HG02884 (cell line): ENCODE measurements around the gene CPLX1.

Experiments
- ATAC-seq: cut with Tn5 transposase; IDR thresholded peaks from one replicate; pipeline ENCODE4 v1.9.1; 2021; ENCODE audit warnings: mild to moderate bottlenecking, moderate library complexity; ENCODE audit not compliant: unreplicated experiment

Gene CPLX1

DNA sequence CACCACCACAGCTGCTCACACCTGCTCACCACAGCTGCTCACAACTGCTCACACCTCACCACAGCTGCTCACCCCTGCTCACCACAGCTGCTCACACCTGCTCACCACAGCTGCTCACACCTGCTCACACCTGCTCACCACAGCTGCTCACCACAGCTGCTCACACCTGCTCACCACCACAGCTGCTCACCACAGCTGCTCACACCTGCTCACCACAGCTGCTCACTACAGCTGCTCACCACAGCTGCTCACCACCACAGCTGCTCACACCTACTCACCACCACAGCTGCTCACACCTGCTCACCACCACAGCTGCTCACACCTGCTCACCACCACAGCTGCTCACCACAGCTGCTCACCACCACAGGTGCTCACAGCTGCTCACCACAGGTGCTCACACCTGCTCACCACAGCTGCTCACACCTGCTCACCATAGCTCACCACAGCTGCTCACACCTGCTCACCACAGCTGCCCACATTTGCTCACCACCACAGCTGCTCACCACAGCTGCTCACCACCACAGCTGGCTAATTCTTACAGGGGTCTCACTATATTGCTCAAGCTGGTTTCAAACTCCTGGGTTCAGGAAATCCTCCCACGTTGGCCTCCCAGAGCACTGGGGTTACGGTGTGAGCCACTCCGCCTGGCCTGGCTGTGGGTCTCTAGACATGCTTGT, 30.4 kb upstream of the CPLX1 start:
- ATAC-seq = no peak

DNA sequence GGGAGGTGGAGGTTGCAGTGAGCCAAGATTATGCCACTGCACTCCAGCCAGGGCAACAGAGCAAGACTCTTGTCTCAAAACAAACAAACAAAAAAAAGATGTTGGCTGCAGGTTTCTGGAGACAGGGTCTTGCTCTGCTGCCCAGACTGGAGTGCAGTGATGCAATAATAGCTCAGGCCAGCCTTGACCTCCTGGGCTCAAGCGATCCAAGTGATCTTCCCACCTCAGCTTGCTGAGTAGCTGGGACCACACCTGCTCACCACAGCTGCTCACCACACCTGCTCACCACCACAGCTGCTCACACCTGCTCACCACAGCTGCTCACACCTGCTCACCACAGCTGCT, 29.9 kb upstream of the CPLX1 start:
- no peak for ATAC-seq

DNA sequence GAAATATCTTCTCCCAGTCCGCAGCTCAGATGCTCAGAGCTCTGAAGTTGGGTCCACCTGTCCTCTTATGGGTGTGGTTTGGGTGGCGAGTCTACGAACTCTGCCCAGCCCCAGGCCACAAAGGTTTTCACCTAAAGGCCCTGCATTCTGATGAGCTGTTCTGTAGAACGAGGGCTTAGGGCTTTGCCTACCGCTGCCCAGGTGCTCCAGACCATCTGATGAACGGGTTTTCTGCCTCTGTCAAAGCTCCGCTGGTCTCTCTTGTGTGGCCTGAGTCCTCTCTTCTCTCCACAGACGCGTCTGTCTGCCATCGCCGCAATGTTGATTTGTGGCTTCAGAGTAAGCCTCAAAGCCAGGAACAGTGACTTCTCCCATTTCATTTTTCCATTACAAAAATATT, 28.4 kb upstream of the CPLX1 start:
- ATAC-seq = no peak

- no peak for ATAC-seq
Measured at GRCh38 chr4:853416-853781, 27.5 kb upstream of the CPLX1 start.

DNA sequence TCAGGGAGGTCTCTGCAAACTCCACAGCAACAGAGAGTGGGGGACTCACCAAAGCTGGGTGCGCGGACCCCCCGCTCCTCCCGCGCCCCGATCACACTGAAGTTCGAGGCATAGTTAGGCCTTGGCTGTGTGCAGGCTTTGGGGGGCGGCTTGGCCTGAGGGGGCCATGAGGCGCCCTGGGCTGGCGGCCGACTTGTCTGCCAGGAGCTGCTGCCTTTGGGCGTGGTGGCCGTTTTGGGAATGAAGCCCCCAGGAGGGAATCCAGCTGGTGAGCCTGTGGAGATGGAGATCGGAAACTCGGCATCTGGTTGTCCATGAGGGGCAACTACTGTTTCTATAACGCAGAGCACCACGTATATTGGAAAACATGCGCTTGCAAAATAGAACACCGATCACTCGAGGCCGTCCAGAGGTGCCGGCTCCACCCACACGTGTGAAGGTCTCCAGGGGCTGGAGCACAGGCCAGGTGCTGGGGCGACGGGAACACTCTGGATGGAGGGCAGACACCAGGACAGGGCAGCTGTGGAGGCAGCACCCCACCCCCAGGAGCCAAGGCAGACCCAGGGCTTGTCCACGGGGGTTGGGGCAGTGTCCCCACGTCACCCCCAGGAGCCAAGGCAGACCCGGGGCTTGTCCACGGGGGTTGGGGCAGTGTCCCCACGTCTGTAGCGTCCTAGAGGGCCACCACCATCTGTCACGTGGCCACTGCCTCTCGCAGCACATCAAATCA, 25.9 kb upstream of the CPLX1 start:
- no peak for ATAC-seq

GRCh38 chr4:850323-850945, 24.5 kb upstream of the CPLX1 start:
- ATAC-seq = no peak

GRCh38 chr4:849478-850175, 23.7 kb upstream of the CPLX1 start:
- no peak for ATAC-seq

- no peak for ATAC-seq
Measured at GRCh38 chr4:848803-849477, 23.0 kb upstream of the CPLX1 start.

GRCh38 chr4:848307-848691, 22.4 kb upstream of the CPLX1 start:
- ATAC-seq = no peak

GRCh38 chr4:845836-846251, 19.9 kb upstream of the CPLX1 start:
- no peak for ATAC-seq

GRCh38 chr4:845233-845835, 19.4 kb upstream of the CPLX1 start:
- no peak for ATAC-seq

- no peak for ATAC-seq
Measured at GRCh38 chr4:844752-845232, 18.9 kb upstream of the CPLX1 start.

GRCh38 chr4:839675-840443, 13.9 kb upstream of the CPLX1 start:
- no peak for ATAC-seq

- no peak for ATAC-seq
Measured at GRCh38 chr4:837772-838171, 11.8 kb upstream of the CPLX1 start.

- no peak for ATAC-seq
Measured at GRCh38 chr4:836750-837301, 10.9 kb upstream of the CPLX1 start.

DNA sequence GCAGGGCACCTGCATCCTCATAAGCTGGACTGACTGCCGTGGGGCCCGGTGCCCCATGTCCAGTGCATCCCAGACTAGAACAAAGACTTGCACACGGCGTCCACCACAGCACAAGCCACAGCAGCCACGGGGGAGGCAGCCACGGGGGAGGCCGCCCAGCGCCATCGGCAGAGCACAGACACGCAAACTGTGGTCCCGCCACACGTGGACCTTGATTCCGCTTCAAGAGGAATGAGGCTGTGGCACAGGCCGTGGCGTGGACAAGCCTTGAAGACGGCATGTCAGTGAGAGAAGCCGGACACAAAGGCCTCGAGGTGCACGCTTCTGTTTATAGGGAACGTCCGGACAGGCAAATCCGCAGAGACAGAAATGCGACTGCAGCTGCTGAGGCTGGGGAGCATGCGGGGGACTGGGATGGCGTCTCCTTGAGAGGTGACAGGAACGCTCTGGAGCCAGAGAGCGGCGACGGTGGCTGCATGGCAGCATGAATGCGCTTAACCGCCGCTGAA, 10.1 kb upstream of the CPLX1 start:
- ATAC-seq = no peak

DNA sequence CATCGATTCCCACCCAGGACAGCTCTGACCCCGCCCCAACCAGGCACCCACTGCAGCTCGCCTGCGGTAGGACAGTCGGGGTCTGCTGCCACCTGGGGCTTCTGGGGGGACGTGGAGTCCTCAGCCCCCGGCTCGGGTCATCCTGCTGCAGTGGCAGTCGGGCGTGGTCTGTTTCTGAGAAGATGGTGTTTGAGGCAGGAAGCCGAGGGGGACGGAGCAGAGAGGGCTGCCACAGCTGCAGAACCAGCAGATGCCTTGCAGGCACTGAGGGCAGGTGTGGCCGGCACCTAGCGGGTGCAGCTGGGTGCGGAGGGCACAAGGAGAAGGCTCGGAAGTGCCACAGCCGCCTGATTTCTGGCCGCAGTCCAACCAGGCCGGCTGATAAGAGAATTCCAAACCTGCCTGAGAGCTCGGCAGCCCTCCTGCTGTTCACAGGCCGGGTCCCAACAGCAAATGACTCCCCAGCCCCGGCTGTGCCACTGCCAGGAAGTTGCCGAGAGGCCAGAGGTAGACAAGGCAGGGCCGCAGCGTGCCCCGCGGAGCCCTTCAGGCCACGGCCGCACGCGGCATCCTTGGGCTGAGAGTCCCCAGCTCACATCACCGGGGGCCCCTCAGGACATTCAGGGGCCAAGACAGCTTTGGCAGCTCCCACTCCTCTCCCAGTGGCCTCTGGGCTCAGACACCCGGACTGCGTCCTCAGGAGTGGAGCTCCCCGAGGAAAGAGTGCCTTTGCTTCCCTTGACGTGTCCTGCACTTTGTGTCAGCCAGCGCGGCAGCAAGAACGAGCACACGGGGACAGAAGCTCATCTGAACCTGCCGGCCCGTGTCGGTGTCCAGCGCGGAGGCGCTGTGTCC, 9.4 kb upstream of the CPLX1 start:
- no peak for ATAC-seq

DNA sequence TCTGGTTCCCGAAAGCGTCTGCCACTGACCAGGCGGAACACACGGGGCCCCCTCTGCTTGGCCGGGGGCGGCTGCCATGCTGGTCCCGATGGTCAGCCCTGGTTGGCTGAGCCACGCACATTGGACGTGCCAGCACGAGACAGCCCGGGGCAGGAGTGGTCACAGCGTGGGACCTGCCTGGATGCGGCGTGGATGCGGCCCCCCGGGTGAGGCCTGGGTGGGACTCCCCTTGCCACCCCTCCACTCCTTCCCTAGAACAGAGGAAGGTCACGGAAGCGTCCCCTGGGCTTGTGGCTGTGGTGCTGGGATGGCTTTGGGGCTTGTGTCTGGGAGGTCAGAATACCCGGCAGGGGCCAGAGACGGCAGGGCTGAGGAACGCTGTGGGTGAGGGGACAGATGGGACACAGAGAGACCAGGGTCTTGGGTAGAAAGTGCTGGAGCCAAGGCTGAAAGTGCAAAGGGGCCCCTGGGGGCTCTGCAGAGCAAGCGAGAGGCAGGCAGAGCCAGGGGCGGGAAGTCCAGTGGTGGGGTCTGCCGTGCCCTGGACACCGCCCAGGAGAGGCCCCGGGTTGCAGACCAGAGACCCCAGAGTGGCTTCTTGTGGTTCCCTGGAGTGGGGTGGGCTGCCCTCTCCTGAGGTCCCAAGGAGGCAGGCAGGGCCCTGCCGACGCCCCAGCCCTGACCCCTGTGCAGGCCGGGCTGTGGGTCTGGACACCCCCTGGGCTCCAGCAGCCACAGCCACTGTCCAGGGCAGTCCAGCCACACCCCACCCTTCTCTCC, 8.6 kb upstream of the CPLX1 start:
- no peak for ATAC-seq
